Sigmoid colon (tissue), 7 donors: ENCODE measurements around the gene ETNPPL. TPM values are rescaled to one million over a fixed set of nuclear protein-coding genes. Genes with fewer than 3 reads are reported as not detected.

ENCODE experiments used
- DNase-seq: peaks from one replicate; pipeline ENCODE4 v3.0.0-alpha.2; 2019
- H3K27ac ChIP-seq, 4 donors: fragments of 200-600 bp; sonication (generic); one replicate each; pipeline ENCODE4 v1.5.1; 2016 to 2019; ENCODE audit warnings: mild to moderate bottlenecking in 1 of 4
- H3K27me3 ChIP-seq, 3 donors: fragments of 200-600 bp; sonication (generic); one replicate each; pipeline ENCODE4 v1.5.1; 2019; ENCODE audit warnings: mild to moderate bottlenecking in 1 of 3
- H3K36me3 ChIP-seq, 4 donors: fragments of 200-600 bp; sonication (generic); one replicate each; pipeline ENCODE4 v1.5.1; 2016 to 2019
- H3K4me1 ChIP-seq, 4 donors: fragments of 200-600 bp; sonication (generic); one replicate each; pipeline ENCODE4 v1.5.1; 2017 to 2019
- H3K4me3 ChIP-seq, 4 donors: fragments of 200-600 bp; sonication (generic); one replicate each; pipeline ENCODE4 v1.5.1; 2017 to 2019; ENCODE audit warnings: mild to moderate bottlenecking in 2 of 4, moderate library complexity in 1 of 4
- H3K9me3 ChIP-seq, 4 donors: fragments of 200-600 bp in 3 of 4; sonication (generic) in 3 of 4; one replicate each; pipeline versions ENCODE4 v1.5.1 to v1.6.1; 2013 to 2019
- CTCF ChIP-seq, 4 experiments: fragments of 450-650 bp in 3 of 4; fragments of 200-600 bp in 1 of 4; IDR thresholded peaks; one replicate each; pipeline ENCODE4 v1.5.1; 2016 to 2019; ENCODE audit warnings: antibody characterized with exemption in 4 of 4, mild to moderate bottlenecking in 3 of 4, moderate library complexity in 2 of 4
- EP300 ChIP-seq, 4 donors: sonication (generic); formaldehyde crosslinking; IDR thresholded peaks; one replicate each; pipeline ENCODE4 v1.6.1; 2017; ENCODE audit warnings: antibody characterized with exemption in 4 of 4
- POLR2A ChIP-seq, 2 donors: fragments of 450-650 bp; IDR thresholded peaks; one replicate each; pipeline ENCODE4 v1.6.1; 2016; ENCODE audit warnings: antibody characterized with exemption in 2 of 2, mild to moderate bottlenecking in 2 of 2, moderate library complexity in 2 of 2
- POLR2AphosphoS5 ChIP-seq, 4 donors: sonication (generic); formaldehyde crosslinking; IDR thresholded peaks; one replicate each; pipeline ENCODE4 v1.6.1; 2017; ENCODE audit warnings: antibody characterized with exemption in 4 of 4
- WGBS, 2 donors: extraction: QIAGEN DNeasy Blood & Tissue Kit; methylation state at CpG; one replicate each; pipeline ENCODE4 v1.1.7; 2013; 5-methylcytosine and 5-hydroxymethylcytosine counted together
- intact Hi-C: fragments of 100-400 bp; cut with DNase I; formaldehyde crosslinking; loops from one replicate; pipeline ENCODE4 v1.15.1; 2023
- polyA plus RNA-seq, 3 donors: library from polyadenylated mRNA; stranded (reverse); fragments of 200-250 nt; gene quantifications; one replicate each; pipeline ENCODE4 v1.2.3, GENCODE V29; 2013
- total RNA-seq, 4 donors: library from RNA; depleted of rRNA; stranded (reverse); fragments of >200 nt; gene quantifications; one replicate each; pipeline ENCODE4 v1.1.0, GENCODE V29; 2016
- donor health status: healthy with polysubstance abuse.
- donor health status: Bipolar disorder and iron deficiency.
- donor health status: healthy.

ETNPPL gene
- total and polyA plus RNA-seq, 7 donors = 0.36 TPM; not detected in 6

- intact Hi-C loops = no loop called here
- Histone ChIP-seq H3K27me3 (no peaks in the 10 kb centered on the region), H3K27ac (no peak overlapping the region), H3K4me1 (no peaks in the 10 kb centered on the region), H3K36me3 (no peaks in the 10 kb centered on the region), H3K4me3 (no peak overlapping the region), H3K9me3 (no peaks in the 10 kb centered on the region)
- WGBS, 2 donors = 83 to 92% methylated on average over 1 of the region's 1 CpG
- TF ChIP-seq EP300 (IDR thresholded peaks at IDR 0.05) (no peak), POLR2AphosphoS5 (IDR thresholded peaks at IDR 0.05) (no peak), CTCF (IDR thresholded peaks at IDR 0.05) (no peak), POLR2A (IDR thresholded peaks at IDR 0.05) (no peak)
- no peak for DNase-seq
Measured at GRCh38 chr4:108695062-108695461, 67.8 kb downstream of the ETNPPL start.

GRCh38 chr4:108694423-108694822 lies 68.4 kb downstream of the ETNPPL start:
- WGBS, 2 donors = 78 to 90% methylated on average over 3 of the region's 3 CpGs
- intact Hi-C loops = no loop called here
- Histone ChIP-seq H3K9me3 (no peaks in the 10 kb centered on the region), H3K4me3 (no peak overlapping the region), H3K27ac (no peak overlapping the region), H3K4me1 (no peaks in the 10 kb centered on the region), H3K27me3 (no peaks in the 10 kb centered on the region), H3K36me3 (no peaks in the 10 kb centered on the region)
- DNase-seq = no peak
- TF ChIP-seq POLR2AphosphoS5 (IDR thresholded peaks at IDR 0.05) = no peak
- TF ChIP-seq EP300 (IDR thresholded peaks at IDR 0.05) = no peak
- TF ChIP-seq CTCF (IDR thresholded peaks at IDR 0.05) = no peak
- no peak for TF ChIP-seq POLR2A (IDR thresholded peaks at IDR 0.05)

- TF ChIP-seq POLR2AphosphoS5 (IDR thresholded peaks at IDR 0.05) (no peak), POLR2A (IDR thresholded peaks at IDR 0.05) (no peak), CTCF (IDR thresholded peaks at IDR 0.05) (no peak), EP300 (IDR thresholded peaks at IDR 0.05) (no peak)
- no peak overlapping the region for H3K27ac ChIP-seq
- no peaks in the 10 kb centered on the region for H3K4me1 ChIP-seq
- no peaks in the 10 kb centered on the region for H3K36me3 ChIP-seq
- DNase-seq = no peak
- intact Hi-C loops = no loop called here
- no peaks in the 10 kb centered on the region for H3K27me3 ChIP-seq
- no peak overlapping the region for H3K4me3 ChIP-seq
- WGBS, 2 donors = 82 to 84% methylated on average over 3 of the region's 3 CpGs
- no peaks in the 10 kb centered on the region for H3K9me3 ChIP-seq
Measured at GRCh38 chr4:108693819-108694218, 69.0 kb downstream of the ETNPPL start.

- 87 to 89% methylated on average over 3 of the region's 3 CpGs for WGBS, 2 donors
- Histone ChIP-seq H3K27ac (no peak overlapping the region), H3K27me3 (no peaks in the 10 kb centered on the region), H3K9me3 (no peaks in the 10 kb centered on the region), H3K36me3 (no peaks in the 10 kb centered on the region), H3K4me3 (no peak overlapping the region), H3K4me1 (no peaks in the 10 kb centered on the region)
- no peak for DNase-seq
- TF ChIP-seq EP300 (IDR thresholded peaks at IDR 0.05) = no peak
- no peak for TF ChIP-seq CTCF (IDR thresholded peaks at IDR 0.05)
- no peak for TF ChIP-seq POLR2AphosphoS5 (IDR thresholded peaks at IDR 0.05)
- no peak for TF ChIP-seq POLR2A (IDR thresholded peaks at IDR 0.05)
- intact Hi-C loops = no loop called here
Measured at GRCh38 chr4:108693211-108693610, 69.6 kb downstream of the ETNPPL start.

Other genes starting within 250 kb of the ETNPPL start
- gene RPL34, start 142.5 kb downstream of the ETNPPL start, total RNA-seq = 1,000 to 10,000 TPM in 3 of 4 donors, 100 to 1,000 TPM in 1; 926 to 1,691 (median 1,619) TPM
- 1,000 to 10,000 TPM; 4,246 to 8,352 (median 4,607) TPM for gene RPL34, start 142.5 kb downstream of the ETNPPL start, polyA plus RNA-seq
- 10 to 100 TPM; 52.6 to 80.4 (median 75.4) TPM for gene OSTC, start 112.5 kb downstream of the ETNPPL start, total RNA-seq
- 100 to 1,000 TPM in 1 of 3 donors, 10 to 100 TPM in 2; 79.8 to 142 (median 85.9) TPM for gene OSTC, start 112.5 kb downstream of the ETNPPL start, polyA plus RNA-seq